Subcutaneous preadipocyte (primary cell): ENCODE measurements around the gene CITED4. TPM values are rescaled to one million over a fixed set of nuclear protein-coding genes. Genes with fewer than 3 reads are reported as not detected.

Source experiments
- total RNA-seq: library from RNA; depleted of rRNA; stranded (reverse); fragments of >200 nt; gene quantifications from 2 replicates; pipeline ENCODE4 v1.2.3, GENCODE V29; 2012

Gene CITED4, protein sequence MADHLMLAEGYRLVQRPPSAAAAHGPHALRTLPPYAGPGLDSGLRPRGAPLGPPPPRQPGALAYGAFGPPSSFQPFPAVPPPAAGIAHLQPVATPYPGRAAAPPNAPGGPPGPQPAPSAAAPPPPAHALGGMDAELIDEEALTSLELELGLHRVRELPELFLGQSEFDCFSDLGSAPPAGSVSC
- total RNA-seq = 1.8 and 7.8 TPM in 2 replicates

GRCh38 chr1:40862008-40862863 lies at the start of gene CITED4:
TSS of gene CITED4 (minus strand) at chr1:40862363. CDS start at chr1:40862127, 236 bp downstream.

Other genes starting within 250 kb of the CITED4 start
- gene RIMS3, start 196.7 kb downstream of the CITED4 start, total RNA-seq = under 0.01 and 0.20 TPM in 2 replicates
- 20.2 and 27.4 TPM in 2 replicates for gene NFYC, start 170.7 kb downstream of the CITED4 start, total RNA-seq
- not detected in 2 replicates for gene KCNQ4, start 78.6 kb downstream of the CITED4 start, total RNA-seq
- gene CTPS1, start 117.3 kb upstream of the CITED4 start, total RNA-seq = 18.4 and 38.5 TPM in 2 replicates
- under 0.01 and 0.20 TPM in 2 replicates for gene SLFNL1, start 159.4 kb upstream of the CITED4 start, total RNA-seq